GM23248 (cell line): ENCODE data around the gene CHRND. TPM values are rescaled to one million over a fixed set of nuclear protein-coding genes. Genes with fewer than 3 reads are reported as not detected.

ENCODE experiments used
- DNase-seq: peaks from one replicate; pipeline ENCODE4 v3.0.0-alpha.2; 2015
- H2AFZ ChIP-seq: fragments of 200-600 bp; sonication (generic); 2 replicates; pipeline ENCODE4 v1.6.1; 2016; ENCODE audit warnings: antibody characterized with exemption
- H3F3A ChIP-seq: fragments of 200-600 bp; sonication (generic); 2 replicates; pipeline ENCODE4 v1.6.1; 2016; ENCODE audit warnings: mild to moderate bottlenecking, antibody characterized with exemption, mixed run types; ENCODE audit not compliant: insufficient read depth
- H3K27ac ChIP-seq: fragments of 200-600 bp; sonication (generic); 2 replicates; pipeline ENCODE4 v1.5.1; 2016; ENCODE audit warnings: mild to moderate bottlenecking
- H3K27me3 ChIP-seq: fragments of 200-600 bp; sonication (generic); replicated peaks from 2 replicates; pipeline ENCODE4 v1.6.1; 2016; ENCODE audit warnings: mild to moderate bottlenecking; ENCODE audit not compliant: insufficient read depth
- H3K36me3 ChIP-seq: fragments of 200-600 bp; sonication (generic); 2 replicates; pipeline ENCODE4 v1.6.1; 2016; ENCODE audit warnings: low read depth, mild to moderate bottlenecking
- H3K4me1 ChIP-seq: fragments of 200-600 bp; sonication (generic); 2 replicates; pipeline ENCODE4 v1.6.1; 2016; ENCODE audit warnings: mild to moderate bottlenecking; ENCODE audit not compliant: insufficient read depth
- H3K4me2 ChIP-seq: fragments of 200-600 bp; sonication (generic); one replicate; pipeline ENCODE4 v1.6.1; 2016; ENCODE audit warnings: mild to moderate bottlenecking; ENCODE audit not compliant: unreplicated experiment
- H3K4me3 ChIP-seq: fragments of 200-600 bp; sonication (generic); 2 replicates; pipeline ENCODE4 v1.5.1; 2016; ENCODE audit warnings: mild to moderate bottlenecking
- H3K79me2 ChIP-seq: fragments of 200-600 bp; sonication (generic); 2 replicates; pipeline ENCODE4 v1.6.1; 2016; ENCODE audit warnings: mild to moderate bottlenecking; ENCODE audit not compliant: insufficient read depth
- H3K9ac ChIP-seq: fragments of 200-600 bp; sonication (generic); 2 replicates; pipeline ENCODE4 v1.6.1; 2016; ENCODE audit warnings: mild to moderate bottlenecking
- H3K9me2 ChIP-seq: fragments of 200-600 bp; sonication (generic); 2 replicates; pipeline ENCODE4 v1.6.1; 2016; ENCODE audit warnings: mixed run types, mild to moderate bottlenecking, moderate library complexity; ENCODE audit not compliant: insufficient read depth
- H3K9me3 ChIP-seq: fragments of 200-600 bp; sonication (generic); one replicate; pipeline ENCODE4 v1.6.1; 2017; ENCODE audit warnings: low read depth
- H4K20me1 ChIP-seq: fragments of 200-600 bp; sonication (generic); 2 replicates; pipeline ENCODE4 v1.6.0; 2016; ENCODE audit not compliant: insufficient read depth
- EZH2 ChIP-seq: fragments of 200-600 bp; sonication (generic); IDR thresholded peaks from 2 replicates; pipeline ENCODE4 v1.6.1; 2018; ENCODE audit warnings: antibody characterized with exemption, mild to moderate bottlenecking; ENCODE audit not compliant: insufficient read depth, poor library complexity, severe bottlenecking
- EZH2phosphoT487 ChIP-seq: fragments of 200-600 bp; sonication (generic); IDR thresholded peaks from 2 replicates; pipeline ENCODE4 v1.6.1; 2018; ENCODE audit warnings: antibody characterized with exemption, moderate library complexity, mild to moderate bottlenecking, low read depth; ENCODE audit not compliant: insufficient read depth
- WGBS, 2 experiments: methylation state at CpG; one replicate each; pipeline ENCODE4 v1.1.6; 2015 to 2017; ENCODE audit warnings: low lambda C conversion rate in 2 of 2, low coverage in 1 of 2; ENCODE audit errors: missing lambda C conversion rate in 2 of 2; 5-methylcytosine and 5-hydroxymethylcytosine counted together
- in situ Hi-C: fragments of 300-500 bp; cut with MboI; formaldehyde crosslinking; loops from 2 replicates; pipeline ENCODE4 v1.15.0; 2020
- polyA plus RNA-seq: library from polyadenylated mRNA; unstranded; fragments of >200 nt; fragmentation: Nextera tagmentation; extraction: Ambion mirVana; gene quantifications from 2 replicates; pipeline ENCODE4 v1.2.1, GENCODE V29; 2016
- total RNA-seq: library from RNA; depleted of rRNA; stranded (reverse); fragments of >200 nt; shearing (Covaris generic); gene quantifications from 2 replicates; pipeline ENCODE4 v1.2.3, GENCODE V29; 2014

Gene CHRND
- total and polyA plus RNA-seq, 2 experiments from 2014 or later: not detected

DNA sequence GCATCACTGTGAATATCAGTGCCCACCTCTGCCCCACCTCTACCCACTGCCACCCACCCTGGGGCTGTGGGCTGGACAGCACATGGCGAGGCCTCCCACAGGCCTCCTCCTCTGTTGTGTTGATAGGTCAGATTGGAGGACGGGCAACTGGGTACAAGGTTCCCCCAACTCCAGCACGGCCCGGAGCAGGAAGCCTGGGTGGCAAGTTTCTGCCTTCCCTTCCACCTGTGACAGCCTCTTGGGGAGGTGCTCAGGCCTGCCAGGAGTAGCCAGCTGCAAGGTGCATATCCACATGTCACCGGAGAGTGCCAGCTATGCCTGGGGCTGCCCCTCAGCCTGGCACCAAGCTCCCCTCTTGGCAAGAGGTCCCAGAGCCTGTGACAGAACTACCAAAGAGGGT, 31.4 kb upstream of the CHRND start:
- no peaks in the 10 kb centered on the region for H3K36me3 ChIP-seq
- no peaks in the 10 kb centered on the region for H3K9me2 ChIP-seq
- no peak overlapping the region for H3K4me2 ChIP-seq
- H3K9ac ChIP-seq: no peak overlapping the region
- TF ChIP-seq EZH2 (no peak), EZH2phosphoT487 (no peak)
- no peaks in the 10 kb centered on the region for H4K20me1 ChIP-seq
- no peaks in the 10 kb centered on the region for H3K79me2 ChIP-seq
- H3K9me3 ChIP-seq: no peaks in the 10 kb centered on the region
- no peak overlapping the region for H2AFZ ChIP-seq
- no peak for DNase-seq
- no peaks in the 10 kb centered on the region for H3K4me1 ChIP-seq
- 0 out of 2 replicates have a peak, but pooled peaks cover 9% of the 10 kb centered on the region for H3K27me3 ChIP-seq
- H3K4me3 ChIP-seq: no peak overlapping the region
- in situ Hi-C loops: no loop called here
- no peaks in the 10 kb centered on the region for H3F3A ChIP-seq
- 69 to 70% methylated on average over 5 of the region's 5 CpGs for WGBS, 2 experiments
- no peak overlapping the region for H3K27ac ChIP-seq

DNA sequence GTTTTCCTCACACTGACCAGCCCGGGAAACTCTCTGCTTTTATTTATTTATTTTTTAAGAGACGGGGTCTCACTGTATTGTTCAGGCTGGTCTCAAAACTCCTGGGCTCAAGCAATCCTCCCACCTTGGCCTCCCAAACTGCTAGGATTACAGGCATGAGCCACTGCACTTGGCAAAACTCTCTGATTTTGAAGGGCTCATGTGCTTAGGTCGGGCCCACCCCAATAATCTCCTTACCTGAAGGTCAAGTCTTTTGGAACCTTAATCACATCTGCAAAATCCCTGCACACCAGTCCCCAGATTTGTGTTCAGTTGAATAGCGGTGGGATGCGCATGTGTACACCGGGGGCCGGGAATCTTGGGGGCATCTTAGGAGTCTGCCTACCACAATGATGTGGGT, 30.7 kb upstream of the CHRND start:
- Histone ChIP-seq H3K9me2 (no peaks in the 10 kb centered on the region), H3K9ac (no peak overlapping the region), H4K20me1 (no peaks in the 10 kb centered on the region), H3K79me2 (no peaks in the 10 kb centered on the region), H3K4me3 (no peak overlapping the region), H2AFZ (no peak overlapping the region), H3K4me1 (no peaks in the 10 kb centered on the region), H3K27me3 (0 out of 2 replicates have a peak, but pooled peaks cover 9% of the 10 kb centered on the region), H3K36me3 (no peaks in the 10 kb centered on the region), H3K9me3 (no peaks in the 10 kb centered on the region), H3K27ac (no peak overlapping the region), H3K4me2 (no peak overlapping the region), H3F3A (no peaks in the 10 kb centered on the region)
- in situ Hi-C loops: no loop called here
- WGBS, 2 experiments: 65 to 75% methylated on average over 7 of the region's 7 CpGs
- no peak for TF ChIP-seq EZH2
- DNase-seq: no peak

DNA sequence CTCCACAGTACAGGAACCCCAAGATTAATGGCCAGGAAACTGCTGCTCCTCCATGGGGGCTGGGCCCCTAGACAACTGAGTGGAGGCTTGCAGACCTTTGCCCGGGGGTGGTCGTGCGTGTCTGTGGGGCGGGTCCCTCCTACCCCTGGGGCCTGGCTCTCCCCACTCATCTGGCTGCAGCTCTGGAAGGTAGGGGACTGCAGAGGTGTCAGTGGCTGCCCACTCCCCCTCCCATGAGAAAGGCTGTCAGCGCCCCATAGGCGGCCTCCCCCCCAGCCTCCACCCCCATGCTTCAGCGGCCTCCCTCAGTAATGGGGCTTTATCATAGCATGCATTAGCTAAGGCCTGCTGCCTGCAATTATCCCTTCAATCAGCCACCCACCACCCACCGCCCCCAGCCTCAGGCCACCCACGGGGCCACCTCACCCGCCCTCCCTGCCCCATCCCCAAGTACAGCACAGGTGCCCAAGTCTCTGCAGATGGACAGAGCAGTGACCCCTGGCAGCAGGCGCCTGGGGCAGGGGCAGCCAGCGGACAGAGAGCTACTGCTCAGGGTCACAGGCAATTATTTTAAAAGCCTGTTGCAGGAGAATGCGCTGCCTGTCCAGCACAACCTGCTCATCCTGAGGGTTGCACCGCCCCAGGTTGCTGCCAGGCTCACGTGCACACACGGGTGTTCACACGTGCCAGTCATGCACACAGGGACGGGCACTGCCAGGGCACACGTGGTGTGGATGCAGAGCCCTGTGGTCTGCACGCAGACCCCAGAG, 29.3 kb upstream of the CHRND start:
- Histone ChIP-seq H3K36me3 (no peaks in the 10 kb centered on the region), H3F3A (no peaks in the 10 kb centered on the region), H3K4me3 (no peak overlapping the region), H3K9me3 (no peaks in the 10 kb centered on the region), H3K4me2 (no peak overlapping the region), H4K20me1 (no peaks in the 10 kb centered on the region), H3K9me2 (no peaks in the 10 kb centered on the region), H3K27ac (no peak overlapping the region), H3K9ac (no peak overlapping the region), H3K27me3 (peaks cover 9% of the 10 kb centered on the region; the same call in 1 of the 2 replicates), H3K79me2 (no peaks in the 10 kb centered on the region), H2AFZ (no peak overlapping the region), H3K4me1 (no peaks in the 10 kb centered on the region)
- no peak for DNase-seq
- in situ Hi-C loops: no loop called here
- 44 to 48% methylated on average over 17 to 20 of the region's 20 CpGs for WGBS, 2 experiments
- no peak for TF ChIP-seq EZH2phosphoT487
- TF ChIP-seq EZH2: no peak

DNA sequence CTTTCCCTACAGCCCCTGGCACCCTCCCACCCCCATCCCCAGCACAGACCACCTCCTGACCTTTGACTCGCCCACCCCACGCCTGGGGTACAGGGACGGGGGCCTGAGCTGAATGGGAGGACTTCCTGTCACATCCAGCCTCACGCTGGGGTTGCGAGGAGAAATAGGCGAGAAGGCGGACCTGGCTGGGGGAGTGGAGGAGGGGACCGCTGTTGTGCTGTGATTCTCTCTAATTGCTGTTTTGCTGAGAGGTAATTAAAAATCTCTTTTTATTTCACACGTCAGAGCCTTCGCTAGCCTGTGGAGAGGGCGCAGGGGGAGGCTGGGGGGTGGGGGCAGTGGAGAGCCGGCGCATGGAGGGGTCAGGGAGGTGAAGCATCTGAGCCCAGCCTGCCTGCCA, 28.6 kb upstream of the CHRND start:
- Histone ChIP-seq H3F3A (no peaks in the 10 kb centered on the region), H3K4me1 (no peaks in the 10 kb centered on the region), H3K9me3 (no peaks in the 10 kb centered on the region), H3K9me2 (no peaks in the 10 kb centered on the region), H3K4me2 (no peak overlapping the region), H3K36me3 (no peaks in the 10 kb centered on the region), H3K4me3 (no peak overlapping the region), H3K27me3 (peaks cover 10% of the 10 kb centered on the region; the same call in 1 of the 2 replicates), H3K9ac (no peak overlapping the region), H4K20me1 (no peaks in the 10 kb centered on the region), H3K79me2 (no peaks in the 10 kb centered on the region), H2AFZ (no peak overlapping the region), H3K27ac (no peak overlapping the region)
- TF ChIP-seq EZH2: no peak
- TF ChIP-seq EZH2phosphoT487: no peak
- 54 to 57% methylated on average over 13 of the region's 13 CpGs for WGBS, 2 experiments
- DNase-seq: no peak
- in situ Hi-C loops: no loop called here
